NCI-H748 (cell line): ENCODE data around the gene CACNA2D2.

Source experiments
- DNase-seq: peaks from one replicate; lab custom pipeline; 2025; ENCODE audit not compliant: unreplicated experiment; lab: John Stamatoyannopoulos, UW

The CACNA2D2 gene

DNA sequence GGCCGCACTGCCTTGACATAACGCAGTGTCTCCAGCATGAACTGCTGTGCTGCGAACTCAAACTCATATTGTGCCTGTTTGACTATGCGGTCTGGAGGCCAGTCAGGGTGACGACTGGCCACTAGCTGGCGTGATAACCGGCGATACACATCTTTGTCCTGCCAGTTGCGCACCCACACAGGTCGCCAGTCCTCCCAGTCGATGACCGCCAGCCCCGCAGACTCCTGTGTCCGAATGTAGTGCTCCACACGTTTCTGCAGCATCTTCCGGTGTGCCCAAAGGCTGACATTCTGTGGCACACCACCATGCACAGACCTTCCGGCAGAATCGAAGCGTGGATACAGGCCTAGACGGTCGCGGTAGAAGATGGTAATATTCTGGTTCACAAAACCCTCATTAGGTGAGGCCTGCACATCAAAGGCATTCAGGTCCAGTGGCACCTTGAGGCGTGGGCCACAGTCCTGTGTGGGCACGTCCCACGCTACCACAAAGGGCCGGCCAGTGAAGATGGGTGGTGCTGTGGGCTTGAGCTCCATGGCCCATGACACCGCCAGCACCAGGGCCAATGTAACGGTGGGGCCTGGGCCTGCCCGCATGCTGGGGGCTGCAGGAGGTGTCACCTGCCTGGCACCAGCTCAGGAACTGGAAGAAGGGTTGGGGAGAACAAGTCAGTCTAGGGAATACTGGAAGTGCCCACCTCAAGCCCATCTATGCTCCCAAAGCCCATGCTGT lies 183.4 kb downstream of the CACNA2D2 start:
- no peak for DNase-seq

DNA sequence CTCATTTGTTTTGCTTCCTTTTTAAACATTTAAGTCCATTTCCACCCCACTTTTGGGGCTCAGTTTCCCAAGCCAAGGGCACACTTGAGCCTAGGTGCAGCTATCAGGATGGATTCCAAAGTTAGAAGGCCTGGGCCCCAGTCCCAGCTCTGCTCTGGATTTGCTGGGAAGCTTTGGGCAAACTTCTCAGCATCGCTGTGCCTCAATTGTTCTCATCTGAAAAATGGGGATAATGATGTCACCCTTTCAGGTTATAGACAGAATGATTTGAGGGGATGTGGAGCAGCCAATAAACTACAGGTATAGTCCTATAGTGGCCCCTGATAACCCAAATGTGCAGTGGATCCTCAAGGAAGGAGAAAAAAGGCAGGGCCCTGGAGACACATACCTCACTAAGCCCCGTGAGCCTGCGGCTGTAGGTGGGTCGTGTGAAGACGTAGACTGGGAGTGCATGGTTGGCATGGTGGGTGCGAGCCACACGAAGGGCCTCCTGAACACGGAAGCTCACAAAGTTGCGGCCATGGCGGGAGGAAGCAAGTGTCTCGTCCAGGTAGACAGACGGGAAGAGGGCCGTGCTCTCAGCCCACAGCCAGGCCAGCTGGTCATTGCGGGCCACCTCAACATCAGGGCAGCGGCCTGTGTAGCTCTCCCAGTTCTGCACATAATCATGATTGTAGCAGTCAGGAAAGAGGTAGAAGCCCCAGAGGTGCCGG lies 184.1 kb downstream of the CACNA2D2 start:
- DNase-seq = no peak

DNA sequence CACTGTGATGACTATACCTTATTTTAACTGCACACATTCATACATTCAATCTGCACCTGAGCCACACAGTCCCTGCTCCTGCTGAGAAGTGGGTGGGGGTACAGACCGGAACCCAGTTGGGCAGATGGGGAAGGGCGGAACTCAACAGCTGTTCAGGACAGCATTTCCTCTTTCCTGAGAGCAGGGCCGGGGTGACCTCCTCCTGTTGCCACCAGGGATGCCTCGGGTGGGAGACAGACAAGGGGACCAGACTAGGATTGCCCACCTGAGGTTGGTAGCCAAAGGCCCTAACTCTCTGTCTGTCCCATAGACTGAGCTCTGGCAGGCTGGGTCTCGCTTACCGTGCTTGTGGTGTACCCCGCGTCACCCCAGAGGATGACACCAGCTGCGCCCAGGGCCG lies 184.8 kb downstream of the CACNA2D2 start:
- no peak for DNase-seq

DNA sequence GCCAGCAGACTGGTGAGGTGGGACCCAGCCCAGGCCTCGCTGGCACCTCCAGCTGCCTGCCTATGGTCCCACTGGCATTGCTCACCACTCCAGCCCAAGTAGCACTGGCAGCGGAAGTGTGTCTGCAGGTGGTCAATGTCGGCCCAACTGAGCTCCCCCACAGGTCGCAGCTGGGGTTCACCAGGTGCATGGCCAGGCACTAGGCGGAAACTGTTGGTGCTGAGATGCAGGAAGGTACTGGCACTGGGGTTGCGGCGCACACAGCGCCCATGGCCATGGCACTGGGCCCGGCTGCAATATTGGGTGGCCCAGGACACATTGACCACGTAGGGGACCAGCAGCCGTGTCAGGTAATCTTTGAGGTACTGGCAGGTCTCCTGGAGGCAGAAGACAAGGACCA lies 185.3 kb downstream of the CACNA2D2 start:
- DNase-seq = no peak

DNA sequence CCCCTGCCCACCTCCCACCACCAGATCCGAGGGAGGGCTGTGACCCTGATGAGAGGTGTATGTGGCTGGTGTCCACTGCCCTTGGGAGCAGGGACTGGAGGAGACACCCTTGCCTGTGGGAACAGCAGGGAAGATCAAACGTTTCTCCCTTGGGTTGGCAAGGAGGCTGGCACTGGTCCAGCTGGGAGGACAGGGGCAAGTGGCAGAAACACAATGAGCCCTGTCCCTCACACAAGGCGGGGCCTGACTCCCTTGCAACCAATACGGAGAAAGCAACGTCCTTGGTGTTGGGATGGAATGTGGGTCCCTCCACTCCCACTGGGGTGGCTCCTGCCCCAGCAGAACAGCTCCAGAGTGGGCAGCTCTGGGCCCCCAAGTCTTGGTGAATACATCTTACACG lies 186.1 kb downstream of the CACNA2D2 start:
- no peak for DNase-seq

DNA sequence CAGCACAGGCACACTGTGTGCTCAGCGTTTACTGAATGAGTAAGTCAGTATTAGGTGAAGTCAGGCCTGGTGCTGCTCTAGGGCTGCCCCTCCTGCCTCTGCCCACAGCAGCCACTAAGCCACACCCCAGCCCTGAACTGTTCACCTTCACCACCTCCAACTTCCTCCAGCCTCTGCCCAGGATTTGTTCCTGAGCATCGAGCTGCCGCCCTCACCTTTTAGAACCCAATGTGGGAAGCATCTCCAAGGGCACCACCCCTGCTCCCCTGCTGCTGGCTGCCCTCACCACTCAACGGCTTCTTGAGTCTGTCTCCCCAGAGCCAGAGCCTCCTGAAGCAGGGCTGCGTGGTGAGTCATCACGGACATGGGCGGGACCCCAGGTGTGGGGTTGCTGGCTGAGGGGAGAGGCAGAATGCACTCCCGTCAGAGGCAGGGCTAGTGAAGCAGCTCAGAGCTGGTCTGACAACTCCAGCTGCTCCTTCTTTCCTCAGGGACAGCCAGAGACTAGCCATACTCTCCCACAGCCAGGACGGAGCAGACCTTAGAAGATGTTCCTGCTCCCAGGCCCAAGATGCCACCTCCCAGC lies 186.7 kb downstream of the CACNA2D2 start:
- no peak for DNase-seq

DNA sequence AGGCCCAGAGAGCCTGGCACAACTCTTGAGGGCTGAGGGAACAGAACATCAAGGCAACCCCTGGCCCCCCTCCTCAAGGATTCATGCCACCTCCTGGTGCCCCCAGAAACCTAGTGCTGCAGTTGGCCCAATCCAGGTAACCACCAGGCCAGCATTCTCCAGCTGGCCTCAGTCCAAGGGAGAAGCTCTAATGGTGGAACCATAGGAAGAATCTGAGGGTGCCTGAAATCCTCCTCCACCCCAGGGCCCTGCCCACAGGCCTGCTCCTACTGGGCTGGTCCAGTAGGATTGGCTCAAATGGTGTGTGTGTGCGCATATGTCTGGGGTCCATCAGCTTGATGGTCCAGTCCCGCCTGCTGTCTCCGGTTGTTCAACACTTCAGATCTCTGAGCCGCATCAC lies 188.6 kb downstream of the CACNA2D2 start:
- DNase-seq = no peak

DNA sequence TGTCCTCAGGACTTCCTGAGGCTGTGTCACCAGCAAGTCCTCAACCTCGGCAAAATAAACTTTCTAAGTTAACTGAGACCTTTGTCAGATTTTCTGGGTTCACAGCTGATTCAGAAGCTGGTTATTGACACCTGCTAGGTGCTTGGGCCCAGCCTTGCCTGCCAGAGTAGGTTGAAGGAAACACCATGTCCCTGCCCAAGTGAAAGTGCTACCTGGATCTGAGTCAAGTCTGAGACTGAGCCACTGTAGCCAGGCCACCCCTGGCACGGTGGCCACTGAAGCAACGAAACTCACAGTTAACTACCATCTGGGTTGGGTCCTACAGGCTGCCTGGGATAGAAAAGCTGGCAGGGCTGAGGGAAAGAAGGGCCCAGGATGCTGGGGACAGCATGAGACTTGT lies 189.1 kb downstream of the CACNA2D2 start:
- no peak for DNase-seq
